Suprapubic skin (tissue), 4 donors: Measurements from ENCODE around the gene C3orf85. TPM values are rescaled to one million over a fixed set of nuclear protein-coding genes. Genes with fewer than 3 reads are reported as not detected.

Experiments
- DNase-seq, 2 donors: peaks; one replicate each; pipeline ENCODE4 v3.0.0-alpha.2; 2019; ENCODE audit warnings: low spot score in 2 of 2
- H3K27ac ChIP-seq: fragments of 200-600 bp; sonication (generic); one replicate; pipeline ENCODE4 v1.5.1; 2019
- H3K27me3 ChIP-seq: fragments of 200-600 bp; sonication (generic); one replicate; pipeline ENCODE4 v1.5.1; 2019
- H3K36me3 ChIP-seq: fragments of 200-600 bp; sonication (generic); one replicate; pipeline ENCODE4 v1.5.1; 2019
- H3K4me1 ChIP-seq: fragments of 200-600 bp; sonication (generic); one replicate; pipeline ENCODE4 v1.5.1; 2019
- H3K4me3 ChIP-seq: fragments of 200-600 bp; sonication (generic); one replicate; pipeline ENCODE4 v1.5.1; 2019; ENCODE audit warnings: mild to moderate bottlenecking
- H3K9me3 ChIP-seq: fragments of 200-600 bp; sonication (generic); one replicate; pipeline ENCODE4 v1.5.1; 2019
- EP300 ChIP-seq: sonication (generic); formaldehyde crosslinking; IDR thresholded peaks from one replicate; pipeline ENCODE4 v1.6.1; 2017; ENCODE audit warnings: antibody characterized with exemption
- POLR2A ChIP-seq, 2 donors: fragments of 450-650 bp; IDR thresholded peaks; one replicate each; pipeline ENCODE4 v1.6.1; 2017; ENCODE audit warnings: antibody characterized with exemption in 2 of 2, mild to moderate bottlenecking in 2 of 2, moderate library complexity in 2 of 2
- POLR2AphosphoS5 ChIP-seq, 3 donors: sonication (generic); formaldehyde crosslinking; IDR thresholded peaks; one replicate each; pipeline ENCODE4 v1.6.1; 2017; ENCODE audit warnings: antibody characterized with exemption in 3 of 3
- WGBS: methylation state at CpG from one replicate; pipeline ENCODE4 v1.1.5; 2018; 5-methylcytosine and 5-hydroxymethylcytosine counted together
- total RNA-seq, 4 donors: library from RNA; depleted of rRNA; stranded (reverse); fragments of >200 nt; gene quantifications; one replicate each; pipeline ENCODE4 v1.1.0, GENCODE V29; 2016
- TF ChIP-seq, protein P1 (sequence below), 2 donors: fragments of 200-600 bp in 1 of 2; fragments of 450-650 bp in 1 of 2; sonication (generic) in 1 of 2; IDR thresholded peaks; one replicate each; pipeline ENCODE4 v1.5.1; 2016 to 2019; ENCODE audit warnings: antibody characterized with exemption in 2 of 2, mild to moderate bottlenecking in 1 of 2, moderate library complexity in 1 of 2

The C3orf85 gene
- total RNA-seq, 4 donors from 2014 or later = not detected

DNA sequence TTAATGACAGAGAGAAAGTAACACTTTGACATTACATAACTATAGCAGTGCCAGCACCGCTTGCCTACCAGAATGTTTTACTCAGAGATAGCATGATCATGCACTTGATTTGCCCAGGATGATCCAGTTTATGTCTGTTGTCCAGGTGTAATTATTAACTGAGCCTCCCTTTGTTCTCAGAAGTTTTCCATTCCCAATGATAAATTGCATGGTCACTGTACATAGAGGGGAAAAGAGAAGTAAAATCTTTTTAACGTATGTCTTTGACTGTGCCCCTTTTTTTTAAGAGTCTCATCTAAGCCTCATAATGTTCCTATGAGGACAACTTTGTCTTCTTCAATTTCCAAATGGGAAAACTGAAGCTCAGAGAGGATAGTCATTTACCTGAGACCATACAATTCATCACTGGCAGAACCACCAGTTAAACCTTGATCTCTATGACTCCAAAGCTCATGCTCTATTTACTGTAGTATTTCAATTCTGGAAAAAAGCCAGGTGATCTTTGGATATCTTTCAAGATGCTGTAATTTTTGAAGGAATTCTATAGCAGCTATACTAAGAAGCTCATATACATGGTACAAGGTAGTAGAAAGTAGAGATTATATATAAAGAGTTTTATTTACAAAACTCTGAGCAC is 25.1 kb downstream of the C3orf85 start:
- H3K27me3 ChIP-seq = no peaks in the 10 kb centered on the region
- H3K36me3 ChIP-seq = no peaks in the 10 kb centered on the region
- DNase-seq = no peak
- no peaks in the 10 kb centered on the region for H3K4me1 ChIP-seq
- H3K27ac ChIP-seq = no peak overlapping the region
- H3K4me3 ChIP-seq = no peak overlapping the region
- no peak for TF ChIP-seq EP300
- no peak for TF ChIP-seq POLR2AphosphoS5 (IDR thresholded peaks at IDR 0.05)
- no peak for TF ChIP-seq POLR2A (IDR thresholded peaks at IDR 0.05)
- TF ChIP-seq, protein P1, sequence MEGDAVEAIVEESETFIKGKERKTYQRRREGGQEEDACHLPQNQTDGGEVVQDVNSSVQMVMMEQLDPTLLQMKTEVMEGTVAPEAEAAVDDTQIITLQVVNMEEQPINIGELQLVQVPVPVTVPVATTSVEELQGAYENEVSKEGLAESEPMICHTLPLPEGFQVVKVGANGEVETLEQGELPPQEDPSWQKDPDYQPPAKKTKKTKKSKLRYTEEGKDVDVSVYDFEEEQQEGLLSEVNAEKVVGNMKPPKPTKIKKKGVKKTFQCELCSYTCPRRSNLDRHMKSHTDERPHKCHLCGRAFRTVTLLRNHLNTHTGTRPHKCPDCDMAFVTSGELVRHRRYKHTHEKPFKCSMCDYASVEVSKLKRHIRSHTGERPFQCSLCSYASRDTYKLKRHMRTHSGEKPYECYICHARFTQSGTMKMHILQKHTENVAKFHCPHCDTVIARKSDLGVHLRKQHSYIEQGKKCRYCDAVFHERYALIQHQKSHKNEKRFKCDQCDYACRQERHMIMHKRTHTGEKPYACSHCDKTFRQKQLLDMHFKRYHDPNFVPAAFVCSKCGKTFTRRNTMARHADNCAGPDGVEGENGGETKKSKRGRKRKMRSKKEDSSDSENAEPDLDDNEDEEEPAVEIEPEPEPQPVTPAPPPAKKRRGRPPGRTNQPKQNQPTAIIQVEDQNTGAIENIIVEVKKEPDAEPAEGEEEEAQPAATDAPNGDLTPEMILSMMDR (IDR thresholded peaks at IDR 0.05) = no peak
- peaks cover 15% of the 10 kb centered on the region for H3K9me3 ChIP-seq
- WGBS = 74% methylated on average over 2 of the region's 2 CpGs

DNA sequence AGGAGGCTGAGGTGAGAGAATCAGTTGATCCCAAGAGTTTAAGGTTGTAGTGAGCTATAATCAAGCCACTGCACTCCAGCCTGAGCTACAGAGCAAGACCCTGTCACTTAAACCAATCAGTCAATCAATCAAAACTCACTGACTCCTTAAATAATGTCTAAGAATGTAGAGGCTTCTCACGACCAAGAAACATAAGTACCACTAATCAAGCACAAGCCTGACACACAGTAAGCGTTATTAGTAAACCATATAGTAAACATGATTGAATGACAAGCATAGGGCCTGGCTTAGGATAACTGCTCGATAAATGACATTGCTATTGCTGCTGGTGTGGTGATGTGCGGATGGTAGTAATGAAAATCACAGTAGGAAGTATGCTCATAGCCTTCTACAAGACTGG is 29.4 kb downstream of the C3orf85 start:
- Histone ChIP-seq H3K27me3 (no peaks in the 10 kb centered on the region), H3K27ac (no peak overlapping the region), H3K4me3 (no peak overlapping the region), H3K4me1 (no peaks in the 10 kb centered on the region), H3K36me3 (no peaks in the 10 kb centered on the region), H3K9me3 (peaks cover 3% of the 10 kb centered on the region)
- no peak for TF ChIP-seq EP300
- no peak for DNase-seq
- 81% methylated on average over 4 of the region's 4 CpGs for WGBS

DNA sequence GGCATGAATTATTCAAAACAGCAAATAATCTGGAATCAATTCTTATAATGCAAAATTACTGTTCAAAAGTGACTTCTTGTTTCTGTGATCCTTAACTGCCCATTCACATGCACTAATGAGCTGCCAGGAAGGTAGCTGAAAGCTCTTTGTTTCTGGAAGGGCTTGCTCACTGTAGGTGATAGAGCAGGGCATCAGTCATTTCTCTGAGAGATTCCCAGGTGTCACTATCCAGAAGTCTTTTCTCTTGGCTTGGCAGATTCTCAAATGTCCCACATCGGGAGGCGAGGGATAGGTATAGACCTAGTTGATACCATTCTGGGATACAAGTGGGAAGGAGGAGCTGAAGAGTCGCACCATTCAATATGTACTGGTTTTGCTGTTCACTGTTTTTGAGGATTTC is 35.0 kb downstream of the C3orf85 start:
- no peaks in the 10 kb centered on the region for H3K27me3 ChIP-seq
- no peak overlapping the region for H3K27ac ChIP-seq
- DNase-seq = no peak
- WGBS = 92% methylated on average over 3 of the region's 3 CpGs
- H3K36me3 ChIP-seq = no peaks in the 10 kb centered on the region
- H3K4me1 ChIP-seq = no peaks in the 10 kb centered on the region
- no peaks in the 10 kb centered on the region for H3K9me3 ChIP-seq
- H3K4me3 ChIP-seq = no peak overlapping the region
- TF ChIP-seq, protein P1 (IDR thresholded peaks at IDR 0.05) = no peak
- no peak for TF ChIP-seq POLR2AphosphoS5 (IDR thresholded peaks at IDR 0.05)
- no peak for TF ChIP-seq EP300
- no peak for TF ChIP-seq POLR2A (IDR thresholded peaks at IDR 0.05)

DNA sequence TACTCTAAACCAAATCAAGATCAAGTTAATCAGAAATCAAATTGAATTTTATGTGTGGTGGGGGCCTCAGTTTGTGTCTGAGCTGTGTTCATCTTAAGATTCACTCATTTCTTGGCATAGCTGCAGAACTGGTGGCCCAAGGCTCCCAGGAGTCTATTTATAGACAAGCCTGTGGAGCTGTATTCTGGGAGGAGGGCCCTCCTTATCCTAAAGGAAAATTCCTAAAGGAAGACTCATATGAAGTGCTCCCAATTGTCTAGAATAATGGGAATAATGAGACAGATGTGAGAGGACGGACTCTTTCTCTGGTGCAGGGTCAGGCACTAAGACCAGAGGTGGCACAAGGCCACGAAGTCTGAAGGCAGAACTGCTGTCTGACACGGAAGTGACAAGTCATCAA is 38.9 kb downstream of the C3orf85 start:
- Histone ChIP-seq H3K36me3 (no peaks in the 10 kb centered on the region), H3K27ac (no peak overlapping the region), H3K9me3 (no peaks in the 10 kb centered on the region), H3K4me3 (no peak overlapping the region), H3K4me1 (no peaks in the 10 kb centered on the region), H3K27me3 (no peaks in the 10 kb centered on the region)
- 68% methylated on average over 3 of the region's 3 CpGs for WGBS
- TF ChIP-seq POLR2AphosphoS5 (IDR thresholded peaks at IDR 0.05) (no peak), POLR2A (IDR thresholded peaks at IDR 0.05) (no peak), EP300 (no peak)
- TF ChIP-seq, protein P1 (IDR thresholded peaks at IDR 0.05) = no peak
- no peak for DNase-seq

DNA sequence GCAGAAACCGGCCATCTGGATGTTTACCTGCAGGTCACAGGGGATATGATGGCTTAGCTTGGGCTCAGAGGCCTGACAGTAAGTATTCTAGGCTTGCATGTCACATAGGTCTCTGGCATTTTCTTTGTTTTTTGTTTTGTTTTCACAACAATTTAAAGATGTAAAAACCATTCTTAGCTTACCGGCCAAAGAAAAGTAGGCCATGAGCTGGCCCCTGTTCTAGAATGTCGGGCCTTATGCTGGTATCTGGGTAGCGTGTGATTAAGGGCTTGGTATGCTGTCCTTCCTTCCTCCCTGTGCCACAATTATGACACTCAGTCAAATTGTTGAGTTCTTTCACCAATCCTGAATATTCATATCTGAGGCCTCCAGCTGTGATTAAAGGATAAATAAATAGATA is 40.2 kb downstream of the C3orf85 start:
- Histone ChIP-seq H3K4me3 (no peak overlapping the region), H3K27ac (no peak overlapping the region), H3K36me3 (no peaks in the 10 kb centered on the region), H3K9me3 (no peaks in the 10 kb centered on the region), H3K27me3 (no peaks in the 10 kb centered on the region), H3K4me1 (no peaks in the 10 kb centered on the region)
- WGBS = 87% methylated on average over 4 of the region's 4 CpGs
- TF ChIP-seq, protein P1 (IDR thresholded peaks at IDR 0.05) = no peak
- TF ChIP-seq POLR2AphosphoS5 (IDR thresholded peaks at IDR 0.05) (no peak), EP300 (no peak), POLR2A (IDR thresholded peaks at IDR 0.05) (no peak)
- DNase-seq = no peak

DNA sequence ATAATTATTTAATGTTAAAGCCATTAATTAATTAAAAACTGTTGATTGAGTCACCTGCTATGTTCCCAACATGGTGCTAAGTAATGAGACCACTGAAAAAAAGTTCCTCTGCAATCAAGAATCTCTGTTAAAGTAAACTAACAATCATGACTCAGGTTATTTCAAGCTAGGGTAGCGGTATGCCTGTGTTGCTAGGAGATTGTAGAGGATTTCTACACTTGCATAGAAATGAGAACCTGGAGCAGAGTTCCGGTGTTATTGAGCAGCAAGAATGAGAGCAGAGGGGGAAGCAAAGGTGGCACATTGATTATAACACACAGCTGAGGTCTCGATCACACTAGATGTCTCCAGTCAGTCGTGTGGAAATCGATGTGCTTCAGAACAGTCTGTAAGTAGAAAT is 41.4 kb downstream of the C3orf85 start:
- H3K4me3 ChIP-seq = no peak overlapping the region
- TF ChIP-seq POLR2A (IDR thresholded peaks at IDR 0.05) = no peak
- TF ChIP-seq, protein P1 (IDR thresholded peaks at IDR 0.05) = no peak
- TF ChIP-seq POLR2AphosphoS5 (IDR thresholded peaks at IDR 0.05) = no peak
- no peak for TF ChIP-seq EP300

More for the DNA sequence above, 41.4 kb downstream of the C3orf85 start:
- H3K9me3 ChIP-seq = no peaks in the 10 kb centered on the region
- DNase-seq = no peak
- no peaks in the 10 kb centered on the region for H3K4me1 ChIP-seq
- no peak overlapping the region for H3K27ac ChIP-seq
- H3K36me3 ChIP-seq = no peaks in the 10 kb centered on the region
- no peaks in the 10 kb centered on the region for H3K27me3 ChIP-seq
- WGBS = 80% methylated on average over 5 of the region's 5 CpGs
